Measurements from ENCODE around the gene MAN2A1.
A peak's percentile ranks its signal among the peaks of the same experiment; 100 is the strongest.

The MAN2A1 gene

GRCh38 chr5:109908366-109908765 is 218.6 kb downstream of the MAN2A1 start:
- TF ChIP-seq CTCF (IDR thresholded peaks at IDR 0.05; ENCODE audit: insufficient read depth, low read length, missing control alignments), result no peak
- CTCF ChIA-PET, result no interaction called here
- POLR2A ChIA-PET, result no interaction called here
- H3K4me3 ChIP-seq (ENCODE audit: low read depth, low read length), result no peak overlapping the region
- DNase-seq (ENCODE audit: low read depth, low spot score), result no peak

- no peak for DNase-seq (ENCODE audit: low read depth, low spot score)
- CTCF ChIA-PET, result no interaction called here
- H3K4me3 ChIP-seq (ENCODE audit: low read depth, low read length), result no peak overlapping the region
- POLR2A ChIA-PET, result no interaction called here
- no peak for TF ChIP-seq CTCF (IDR thresholded peaks at IDR 0.05; ENCODE audit: insufficient read depth, low read length, missing control alignments)
These were observed 221.1 kb downstream of the MAN2A1 start for GRCh38 chr5:109910874-109911273.

- POLR2A ChIA-PET, result no interaction called here
- no peak overlapping the region for H3K4me3 ChIP-seq (ENCODE audit: low read depth, low read length)
- peak; percentile 42 for DNase-seq (ENCODE audit: low read depth, low spot score)
- no peak for TF ChIP-seq CTCF (IDR thresholded peaks at IDR 0.05; ENCODE audit: insufficient read depth, low read length, missing control alignments)
- CTCF ChIA-PET, result interaction anchor here (1.1 kb wide), 1 partner anchor 21 kb away, joined by 3 read pairs; no protein-coding TSS in a partner anchor
These were observed 222.0 kb downstream of the MAN2A1 start for GRCh38 chr5:109911731-109912130.

- ChIA-PET POLR2A (no interaction called here), CTCF (no interaction called here)
- no peak for DNase-seq (ENCODE audit: low read depth, low spot score)
- no peak for TF ChIP-seq CTCF (IDR thresholded peaks at IDR 0.05; ENCODE audit: insufficient read depth, low read length, missing control alignments)
- H3K4me3 ChIP-seq (ENCODE audit: low read depth, low read length), result no peak overlapping the region
These were observed 225.2 kb downstream of the MAN2A1 start for GRCh38 chr5:109914906-109915305.

GRCh38 chr5:109916481-109917153 is 226.9 kb downstream of the MAN2A1 start:
- TF ChIP-seq CTCF (IDR thresholded peaks at IDR 0.05; ENCODE audit: insufficient read depth, low read length, missing control alignments), result no peak
- no peak for DNase-seq (ENCODE audit: low read depth, low spot score)
- POLR2A ChIA-PET, result no interaction called here
- no peak overlapping the region for H3K4me3 ChIP-seq (ENCODE audit: low read depth, low read length)
- CTCF ChIA-PET, result no interaction called here

Measured in AG04449 (cell line).